Astrocyte of the spinal cord (primary cell): ENCODE measurements around the gene LDLRAD3.

Experiments
- DNase-seq: peaks from one replicate; pipeline ENCODE4 v3.0.0; 2011; ENCODE audit warnings: low read depth, low spot score
- H3K4me3 ChIP-seq: 2 replicates; pipeline ENCODE4 v1.5.1; 2011; ENCODE audit warnings: low read depth, mild to moderate bottlenecking, low read length, moderate library complexity
- in situ Hi-C: cut with HindIII; loops from 2 replicates; pipeline ENCODE4 v1.10.0; 2017; ENCODE audit warnings: low sequenced_read_pairs
- TF ChIP-seq, protein P1 (sequence below): IDR thresholded peaks from 2 replicates; pipeline ENCODE4 v1.5.1; 2012; ENCODE audit warnings: low read depth, mild to moderate bottlenecking, low read length, inconsistent platforms

The LDLRAD3 gene

DNA sequence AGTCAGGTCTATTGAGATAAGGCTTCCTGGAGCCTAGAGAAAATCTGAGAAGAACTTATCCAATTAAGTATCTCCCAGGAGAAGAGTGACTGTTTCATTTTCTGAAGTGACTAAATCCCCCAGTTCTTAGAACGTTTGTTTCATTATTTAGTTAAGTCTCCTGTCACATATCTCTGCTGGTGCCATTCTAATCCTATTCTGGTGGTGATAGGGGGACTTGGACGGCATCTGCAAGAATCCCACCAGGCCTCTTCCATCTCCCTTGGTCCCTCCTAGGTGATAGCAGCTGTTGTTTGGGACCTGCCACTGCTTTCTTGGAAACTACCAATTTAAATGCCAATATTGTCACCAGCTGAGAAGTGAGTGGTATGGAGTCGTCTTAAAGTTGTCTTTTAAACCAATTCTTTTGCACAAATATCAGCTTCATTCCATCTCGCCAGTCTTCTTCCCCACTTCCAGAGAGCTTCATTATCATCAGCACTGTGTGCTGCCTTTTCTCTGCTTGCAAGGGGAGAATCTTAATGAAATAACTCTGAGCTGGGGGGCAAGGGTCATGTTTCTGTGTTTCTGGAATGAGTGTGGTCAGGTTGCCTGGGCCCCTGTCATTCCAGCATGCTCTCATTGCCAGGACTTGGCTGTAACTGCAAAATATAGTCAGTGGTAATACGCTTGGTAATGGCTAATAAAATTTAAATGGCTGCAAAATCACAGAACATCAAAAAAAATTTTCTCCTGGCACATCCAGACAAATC lies 104.8 kb downstream of the LDLRAD3 start:
- DNase-seq: peak; percentile 67
- TF ChIP-seq, protein P1, sequence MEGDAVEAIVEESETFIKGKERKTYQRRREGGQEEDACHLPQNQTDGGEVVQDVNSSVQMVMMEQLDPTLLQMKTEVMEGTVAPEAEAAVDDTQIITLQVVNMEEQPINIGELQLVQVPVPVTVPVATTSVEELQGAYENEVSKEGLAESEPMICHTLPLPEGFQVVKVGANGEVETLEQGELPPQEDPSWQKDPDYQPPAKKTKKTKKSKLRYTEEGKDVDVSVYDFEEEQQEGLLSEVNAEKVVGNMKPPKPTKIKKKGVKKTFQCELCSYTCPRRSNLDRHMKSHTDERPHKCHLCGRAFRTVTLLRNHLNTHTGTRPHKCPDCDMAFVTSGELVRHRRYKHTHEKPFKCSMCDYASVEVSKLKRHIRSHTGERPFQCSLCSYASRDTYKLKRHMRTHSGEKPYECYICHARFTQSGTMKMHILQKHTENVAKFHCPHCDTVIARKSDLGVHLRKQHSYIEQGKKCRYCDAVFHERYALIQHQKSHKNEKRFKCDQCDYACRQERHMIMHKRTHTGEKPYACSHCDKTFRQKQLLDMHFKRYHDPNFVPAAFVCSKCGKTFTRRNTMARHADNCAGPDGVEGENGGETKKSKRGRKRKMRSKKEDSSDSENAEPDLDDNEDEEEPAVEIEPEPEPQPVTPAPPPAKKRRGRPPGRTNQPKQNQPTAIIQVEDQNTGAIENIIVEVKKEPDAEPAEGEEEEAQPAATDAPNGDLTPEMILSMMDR: no peak
- in situ Hi-C loops: no loop called here
- H3K4me3 ChIP-seq: no peak overlapping the region

DNA sequence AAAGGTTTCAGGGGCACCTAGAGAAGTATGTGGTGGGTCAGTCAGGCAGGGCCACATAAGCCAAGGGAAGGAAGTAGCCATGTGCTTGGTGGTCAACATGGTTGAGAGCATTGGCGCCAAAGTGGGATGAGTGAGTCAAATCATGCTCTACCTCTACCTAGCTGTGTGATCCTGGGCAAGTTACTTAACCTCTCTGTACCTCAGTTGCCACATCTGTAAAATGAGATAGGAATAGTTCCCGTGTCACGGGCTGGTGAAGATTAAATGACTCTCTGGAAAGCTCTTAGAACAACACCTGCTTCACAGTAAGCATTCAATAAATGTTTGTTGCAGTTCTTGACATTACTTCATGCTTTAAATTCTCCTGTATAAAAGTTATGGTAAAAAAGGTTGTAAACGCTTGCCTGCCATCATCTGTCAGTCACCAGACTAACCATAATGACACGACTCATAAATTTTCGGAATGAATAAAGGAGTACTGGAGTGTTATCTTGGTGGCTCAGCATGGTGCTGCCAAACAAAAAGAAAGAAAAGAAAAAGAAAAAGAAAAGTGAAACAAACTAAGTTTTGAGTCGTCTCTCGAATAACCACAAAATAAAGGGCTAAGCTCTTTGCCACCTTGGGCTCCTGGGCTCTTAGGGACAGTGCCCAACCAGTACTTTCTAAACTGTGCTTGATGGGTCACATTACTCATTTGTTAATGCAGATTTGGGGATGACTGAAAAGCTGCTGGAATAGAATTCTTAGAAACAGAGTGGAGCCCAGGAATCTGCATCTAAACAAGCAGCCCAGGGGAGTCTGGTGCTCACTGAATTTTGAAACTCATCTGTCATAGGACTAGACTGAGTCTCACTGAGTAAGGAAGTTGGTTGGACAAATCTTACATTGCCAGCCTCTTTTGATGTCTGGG lies 107.6 kb downstream of the LDLRAD3 start:
- H3K4me3 ChIP-seq: no peak overlapping the region
- TF ChIP-seq, protein P1: no peak
- in situ Hi-C loops: no loop called here
- no peak for DNase-seq

DNA sequence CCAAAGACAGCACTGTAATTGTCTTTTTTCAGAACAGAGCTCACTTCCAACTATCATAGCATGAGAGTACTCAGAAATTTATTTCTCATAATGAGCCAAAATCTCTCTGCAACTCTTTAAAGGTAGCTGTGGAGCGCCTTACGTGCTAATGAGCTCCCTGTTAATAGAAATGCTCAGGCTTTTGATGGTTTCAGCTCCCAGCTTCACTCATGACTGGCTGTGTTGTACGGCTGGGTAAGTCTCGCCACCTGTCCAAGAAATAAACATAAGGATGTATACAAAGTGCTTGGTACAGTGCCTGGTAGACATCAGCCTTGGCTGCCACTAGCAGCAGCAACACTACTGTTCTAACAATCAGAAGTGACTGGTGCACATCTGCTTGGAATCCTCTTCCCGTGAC lies 109.4 kb downstream of the LDLRAD3 start:
- no peak for DNase-seq
- H3K4me3 ChIP-seq: no peak overlapping the region
- TF ChIP-seq, protein P1: no peak
- in situ Hi-C loops: no loop called here

- no peak for DNase-seq
- no peak overlapping the region for H3K4me3 ChIP-seq
- in situ Hi-C loops: no loop called here
- TF ChIP-seq, protein P1: no peak
Measured at GRCh38 chr11:36053862-36054261, 110.0 kb downstream of the LDLRAD3 start.

DNA sequence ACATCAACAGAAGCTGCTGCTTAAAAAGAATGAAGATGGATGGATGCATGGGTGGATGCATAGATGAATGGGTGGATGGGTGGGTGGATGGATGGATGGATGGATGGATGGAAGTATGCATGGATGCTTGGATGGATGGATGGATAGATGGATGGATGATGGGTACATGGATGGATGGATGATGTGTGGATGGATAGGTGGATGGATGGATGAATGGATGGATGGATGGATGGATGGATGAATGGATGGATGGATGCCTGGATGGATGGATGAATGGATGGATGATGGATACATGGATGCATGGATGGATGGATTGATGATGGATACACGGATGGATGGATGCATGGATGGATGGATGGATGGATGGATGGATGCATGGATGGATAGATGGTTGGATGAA lies 110.8 kb downstream of the LDLRAD3 start:
- TF ChIP-seq, protein P1: no peak
- in situ Hi-C loops: no loop called here
- H3K4me3 ChIP-seq: no peak overlapping the region
- no peak for DNase-seq

GRCh38 chr11:36056160-36056751 lies 112.4 kb downstream of the LDLRAD3 start:
- no peak for DNase-seq
- in situ Hi-C loops: no loop called here
- TF ChIP-seq, protein P1: peak; percentile 67
- H3K4me3 ChIP-seq: no peak overlapping the region
